GM10248 (cell line): ENCODE results near the gene MGP.

Experiments used
- CTCF ChIA-PET: fragments of 300-600 bp; sonication (Branson Sonifier 250); formaldehyde crosslinking; extraction: SDS; loops from one replicate; lab custom pipeline; 2021; ENCODE audit warnings: antibody characterized with exemption; lab: Yijun Ruan, JAX
- POLR2A ChIA-PET: fragments of 350-650 bp; sonication (Branson Sonifier 250); formaldehyde crosslinking; extraction: SDS; loops from one replicate; lab custom pipeline; 2020; ENCODE audit warnings: antibody characterized with exemption; lab: Yijun Ruan, JAX
- DNase-seq: peaks from one replicate; pipeline ENCODE4 v3.0.0; 2012; ENCODE audit errors: extremely low spot score
- TF ChIP-seq, protein P1 (sequence below): IDR thresholded peaks from 2 replicates; pipeline ENCODE4 v1.5.1; 2012; ENCODE audit warnings: mild to moderate bottlenecking, low read depth; ENCODE audit errors: extremely low read depth, missing control alignments, control extremely low read depth

The MGP gene

DNA sequence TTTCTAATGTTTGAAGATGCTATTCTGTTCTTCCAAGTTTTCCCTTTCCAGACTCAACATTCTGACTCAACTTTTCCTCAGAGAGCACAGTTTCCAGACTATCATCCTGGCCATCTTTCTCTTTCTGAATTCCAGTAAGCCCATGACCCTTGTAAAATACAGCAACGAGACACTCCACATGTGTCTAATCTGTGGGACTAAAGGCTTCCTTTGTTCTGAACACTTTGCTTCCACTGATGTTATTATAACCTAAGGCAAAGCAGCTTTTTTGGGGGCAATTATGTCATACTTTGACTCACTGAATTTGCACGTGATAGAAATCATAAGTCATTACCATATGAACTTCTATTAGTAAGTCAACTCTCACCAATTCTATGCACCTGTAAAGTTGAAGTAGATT is 36.0 kb downstream of the MGP start:
- ChIA-PET POLR2A (no interaction called here), CTCF (interaction anchor here (1.0 to 7.4 kb wide), 4 partner anchors 15 to 146 kb away, joined by 3 to 85 read pairs (median 4); partner anchors contain the start of gene ERP27)
- TF ChIP-seq, protein P1, sequence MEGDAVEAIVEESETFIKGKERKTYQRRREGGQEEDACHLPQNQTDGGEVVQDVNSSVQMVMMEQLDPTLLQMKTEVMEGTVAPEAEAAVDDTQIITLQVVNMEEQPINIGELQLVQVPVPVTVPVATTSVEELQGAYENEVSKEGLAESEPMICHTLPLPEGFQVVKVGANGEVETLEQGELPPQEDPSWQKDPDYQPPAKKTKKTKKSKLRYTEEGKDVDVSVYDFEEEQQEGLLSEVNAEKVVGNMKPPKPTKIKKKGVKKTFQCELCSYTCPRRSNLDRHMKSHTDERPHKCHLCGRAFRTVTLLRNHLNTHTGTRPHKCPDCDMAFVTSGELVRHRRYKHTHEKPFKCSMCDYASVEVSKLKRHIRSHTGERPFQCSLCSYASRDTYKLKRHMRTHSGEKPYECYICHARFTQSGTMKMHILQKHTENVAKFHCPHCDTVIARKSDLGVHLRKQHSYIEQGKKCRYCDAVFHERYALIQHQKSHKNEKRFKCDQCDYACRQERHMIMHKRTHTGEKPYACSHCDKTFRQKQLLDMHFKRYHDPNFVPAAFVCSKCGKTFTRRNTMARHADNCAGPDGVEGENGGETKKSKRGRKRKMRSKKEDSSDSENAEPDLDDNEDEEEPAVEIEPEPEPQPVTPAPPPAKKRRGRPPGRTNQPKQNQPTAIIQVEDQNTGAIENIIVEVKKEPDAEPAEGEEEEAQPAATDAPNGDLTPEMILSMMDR, result no peak
- no peak for DNase-seq

DNA sequence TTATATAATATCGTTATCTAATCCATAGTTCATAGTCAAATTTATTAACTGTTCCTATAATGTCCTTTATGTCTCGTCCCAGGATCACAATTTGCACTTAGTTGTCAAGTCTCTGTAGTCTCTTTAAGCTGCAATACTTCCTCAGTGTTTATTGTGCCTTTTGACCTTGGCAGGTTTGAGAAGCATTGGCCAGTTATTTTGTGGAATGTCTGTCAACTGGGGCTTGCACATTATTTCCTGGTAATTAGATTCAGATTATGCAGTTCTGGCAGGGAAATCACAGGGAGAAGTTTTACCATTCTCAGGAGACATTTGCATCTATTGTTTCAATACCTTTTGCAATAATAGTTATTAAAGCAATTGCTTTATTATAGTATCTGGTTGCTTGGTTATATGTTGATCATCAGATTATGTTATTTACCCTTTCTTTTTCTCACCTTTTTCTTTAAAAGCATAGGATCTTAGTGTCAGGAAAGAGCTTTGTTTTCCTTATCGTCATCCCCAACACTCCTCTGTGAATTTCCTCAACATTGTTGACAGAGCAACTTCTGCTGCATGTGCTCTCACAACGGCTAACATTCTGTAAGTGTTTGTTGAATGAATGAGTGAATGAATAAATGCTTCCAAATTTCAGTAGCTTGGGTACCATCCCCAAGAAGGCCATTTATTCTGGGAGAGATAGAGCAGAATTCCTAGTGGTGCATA is 38.6 kb downstream of the MGP start:
- no peak for DNase-seq
- ChIA-PET CTCF (interaction anchor here (1.0 to 7.4 kb wide), 6 partner anchors 14 to 374 kb away, joined by 3 to 85 read pairs (median 10); partner anchors contain the start of gene RERG), POLR2A (no interaction called here)
- TF ChIP-seq, protein P1, result no peak

DNA sequence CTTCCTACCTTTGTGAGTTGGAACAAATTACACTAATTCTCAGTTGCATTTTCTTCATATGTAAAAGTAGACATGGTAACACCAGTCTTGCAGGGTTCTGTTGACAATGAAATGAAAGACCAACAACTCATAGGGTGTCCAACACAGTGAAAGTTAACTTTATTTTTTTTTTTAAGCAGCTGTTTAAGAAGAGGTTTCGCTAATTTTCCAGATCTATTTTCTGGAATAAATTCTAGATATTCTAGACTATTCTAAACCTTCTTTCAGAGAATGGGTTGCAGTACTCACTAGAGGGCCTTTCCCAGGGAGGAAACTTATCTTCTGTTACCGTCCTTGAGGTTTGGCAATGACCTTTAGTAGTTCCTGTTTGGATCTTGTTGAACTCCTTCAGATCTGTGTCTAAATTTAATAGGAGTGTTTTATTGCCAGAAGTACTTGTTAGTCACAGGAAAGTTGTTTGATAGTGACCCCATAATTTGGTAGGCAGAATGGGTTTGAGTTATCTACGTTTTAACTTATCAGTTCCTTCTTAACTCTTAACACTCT is 39.5 kb downstream of the MGP start:
- no peak for DNase-seq
- TF ChIP-seq, protein P1, result no peak
- ChIA-PET POLR2A (no interaction called here), CTCF (interaction anchor here (0.6 to 7.4 kb wide), 18 partner anchors 9 to 377 kb away, joined by 3 to 85 read pairs (median 3); partner anchors contain the start of gene RERG)

DNA sequence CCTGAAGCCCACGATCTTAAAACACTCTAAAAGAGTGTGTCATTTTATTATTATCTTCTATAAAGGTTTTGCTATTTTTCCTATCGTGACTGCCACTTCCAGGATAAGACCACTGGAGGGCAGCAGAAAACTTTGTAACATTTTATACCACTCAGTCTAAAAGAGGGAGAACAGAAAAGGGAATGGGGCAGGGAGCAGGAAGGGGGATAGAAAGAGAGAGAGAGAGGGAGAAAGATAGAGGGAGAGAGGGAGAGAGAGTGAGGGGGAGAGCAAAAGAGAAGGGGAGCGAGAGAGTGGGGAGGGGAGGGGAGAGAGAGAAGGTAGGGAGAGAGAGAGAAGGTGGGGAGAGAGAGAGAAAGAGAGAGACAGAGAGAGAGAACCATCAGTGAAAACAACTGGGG is 40.3 kb downstream of the MGP start:
- ChIA-PET POLR2A (no interaction called here), CTCF (interaction anchor here (0.6 to 7.4 kb wide), 18 partner anchors 8 to 378 kb away, joined by 3 to 85 read pairs (median 3); partner anchors contain the start of gene RERG)
- peak; percentile 64 for DNase-seq
- TF ChIP-seq, protein P1, result peak; percentile 71

DNA sequence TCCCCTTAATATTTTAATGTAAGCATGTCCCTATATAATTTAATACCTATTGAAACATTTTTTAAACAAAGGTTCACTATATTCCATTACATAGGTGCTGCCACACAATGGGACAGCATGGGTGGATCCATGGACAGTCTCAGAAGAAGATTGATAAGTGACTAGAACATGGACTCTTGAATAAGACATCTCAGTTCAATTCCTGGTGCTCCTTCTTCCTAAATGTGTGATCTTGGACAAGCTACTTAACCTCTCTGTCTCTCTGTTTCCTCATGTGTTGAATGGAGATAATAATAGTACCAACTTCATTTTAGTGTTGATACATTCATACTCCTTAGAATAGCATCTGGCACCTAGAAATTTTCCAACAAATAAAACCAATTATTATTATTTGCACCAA is 41.3 kb downstream of the MGP start:
- POLR2A ChIA-PET, result no interaction called here
- TF ChIP-seq, protein P1, result no peak
- CTCF ChIA-PET, result interaction anchor here (0.8 to 7.4 kb wide), 8 partner anchors 10 to 379 kb away, joined by 3 to 85 read pairs (median 4); partner anchors contain the start of gene RERG
- no peak for DNase-seq

DNA sequence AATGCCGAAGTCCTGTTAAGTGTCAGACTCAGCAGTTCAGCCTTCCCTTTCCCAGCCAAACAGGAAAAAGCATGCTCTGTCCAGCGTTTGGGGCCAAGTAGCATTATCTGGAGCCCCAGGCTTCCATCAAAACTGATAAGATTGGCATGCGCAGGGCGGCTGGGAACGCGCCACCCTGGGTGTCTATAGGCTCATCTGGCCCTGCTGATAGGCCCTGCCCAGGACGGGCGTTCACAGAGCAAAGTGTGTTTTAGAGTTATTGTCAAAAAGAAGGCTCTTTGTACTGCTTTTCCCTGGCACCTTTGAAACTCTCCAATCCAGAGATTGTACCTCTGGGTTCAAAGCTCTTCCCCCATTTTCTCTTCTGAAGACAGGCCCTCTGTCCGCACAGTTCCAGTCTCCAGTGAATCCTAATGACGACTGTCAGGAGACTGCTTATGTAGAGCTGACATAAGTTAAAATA is 42.2 kb downstream of the MGP start, which contains the start of gene ART4:
Gene ART4 (minus strand): TSS at position 102 of the 463 bp plus-strand sequence. CDS start 413 bp downstream, outside the sequence.
- CTCF ChIA-PET, result interaction anchor here (1.2 to 7.4 kb wide), 4 partner anchors 11 to 378 kb away, joined by 3 to 85 read pairs (median 4); partner anchors contain the start of gene RERG

More for the DNA sequence above, 42.2 kb downstream of the MGP start, which contains the start of gene ART4:
- POLR2A ChIA-PET, result no interaction called here
- DNase-seq, result no peak
- TF ChIP-seq, protein P1, result no peak
